Esophagus mucosa (tissue), 1 donor: ENCODE results near the gene LBP. TPM values are rescaled to one million over a fixed set of nuclear protein-coding genes. Genes with fewer than 3 reads are reported as not detected.
A peak's percentile ranks its signal among the peaks of the same experiment; 100 is the strongest.
"Not testable (repeated sequence)": the region's sequence is repeated elsewhere in the genome, so short reads cannot be mapped to it uniquely, and the experiment has no call there.

Experiments
- ATAC-seq: fragments of 200-7000 bp; cut with Tn5 transposase; one replicate; pipeline ENCODE4 v1.9.1; 2020
- total RNA-seq: library from RNA; stranded (reverse); gene quantifications from one replicate; pipeline ENCODE4 v1.2.4, GENCODE V29; 2023
- donor health status: DM: yes; HTN: yes; CAD: no.

LBP gene, protein sequence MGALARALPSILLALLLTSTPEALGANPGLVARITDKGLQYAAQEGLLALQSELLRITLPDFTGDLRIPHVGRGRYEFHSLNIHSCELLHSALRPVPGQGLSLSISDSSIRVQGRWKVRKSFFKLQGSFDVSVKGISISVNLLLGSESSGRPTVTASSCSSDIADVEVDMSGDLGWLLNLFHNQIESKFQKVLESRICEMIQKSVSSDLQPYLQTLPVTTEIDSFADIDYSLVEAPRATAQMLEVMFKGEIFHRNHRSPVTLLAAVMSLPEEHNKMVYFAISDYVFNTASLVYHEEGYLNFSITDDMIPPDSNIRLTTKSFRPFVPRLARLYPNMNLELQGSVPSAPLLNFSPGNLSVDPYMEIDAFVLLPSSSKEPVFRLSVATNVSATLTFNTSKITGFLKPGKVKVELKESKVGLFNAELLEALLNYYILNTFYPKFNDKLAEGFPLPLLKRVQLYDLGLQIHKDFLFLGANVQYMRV
- 0.12 TPM for total RNA-seq

DNA sequence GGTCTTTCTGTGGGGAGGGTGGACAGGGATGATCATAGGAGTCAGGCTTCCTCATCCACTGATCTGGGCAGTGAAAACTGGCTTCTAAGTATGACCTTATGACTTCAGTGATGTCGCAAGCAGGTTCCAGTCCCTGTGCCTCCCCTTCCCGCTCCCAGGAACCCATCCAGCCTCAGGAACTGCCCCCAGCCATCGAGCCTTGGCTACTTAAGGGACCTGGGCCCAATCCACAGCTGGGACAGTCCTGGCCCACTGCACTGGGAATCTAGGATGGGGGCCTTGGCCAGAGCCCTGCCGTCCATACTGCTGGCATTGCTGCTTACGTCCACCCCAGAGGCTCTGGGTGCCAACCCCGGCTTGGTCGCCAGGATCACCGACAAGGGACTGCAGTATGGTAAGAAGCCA lies at the start of gene LBP:
Gene LBP (plus strand): TSS at position 236 of the 405 bp plus-strand sequence. CDS start 35 bp downstream, at position 271.
- ATAC-seq = no peak

DNA sequence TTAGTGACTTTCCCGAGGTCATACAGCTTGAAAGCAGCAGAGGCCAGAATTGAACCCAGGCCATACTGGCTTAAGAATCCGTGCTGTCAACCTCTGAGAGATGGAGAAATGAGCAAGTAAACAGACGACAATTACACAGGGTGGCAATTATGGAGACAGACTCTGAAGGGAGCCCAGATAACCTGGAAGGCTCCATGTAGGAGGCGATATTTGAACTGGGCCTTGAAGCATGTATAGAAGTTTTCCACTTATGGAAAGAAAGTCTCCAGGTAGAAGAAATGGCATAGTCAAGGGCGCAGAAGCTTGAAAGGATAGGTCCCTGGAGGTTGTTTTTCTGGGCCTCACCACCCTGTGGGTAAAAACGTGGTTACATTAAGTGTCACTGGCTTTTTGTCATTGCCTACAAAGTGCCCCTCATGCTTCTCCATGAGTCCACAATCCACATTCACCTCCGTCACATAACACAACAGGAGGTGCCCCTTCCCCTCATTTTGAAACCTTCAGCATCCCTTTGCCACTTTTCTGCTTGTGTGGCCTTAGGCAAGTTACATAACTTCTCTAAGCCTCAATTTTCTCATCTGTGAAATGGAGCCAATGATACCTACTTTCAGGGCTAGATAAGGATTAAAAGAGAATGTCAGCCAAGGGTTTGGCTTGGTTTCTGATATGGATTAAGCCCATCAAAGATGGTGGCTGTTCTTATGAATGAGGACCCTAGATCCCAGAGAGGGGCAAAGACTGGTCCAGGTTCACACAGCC lies 48.2 kb upstream of the LBP start:
- ATAC-seq = no peak

DNA sequence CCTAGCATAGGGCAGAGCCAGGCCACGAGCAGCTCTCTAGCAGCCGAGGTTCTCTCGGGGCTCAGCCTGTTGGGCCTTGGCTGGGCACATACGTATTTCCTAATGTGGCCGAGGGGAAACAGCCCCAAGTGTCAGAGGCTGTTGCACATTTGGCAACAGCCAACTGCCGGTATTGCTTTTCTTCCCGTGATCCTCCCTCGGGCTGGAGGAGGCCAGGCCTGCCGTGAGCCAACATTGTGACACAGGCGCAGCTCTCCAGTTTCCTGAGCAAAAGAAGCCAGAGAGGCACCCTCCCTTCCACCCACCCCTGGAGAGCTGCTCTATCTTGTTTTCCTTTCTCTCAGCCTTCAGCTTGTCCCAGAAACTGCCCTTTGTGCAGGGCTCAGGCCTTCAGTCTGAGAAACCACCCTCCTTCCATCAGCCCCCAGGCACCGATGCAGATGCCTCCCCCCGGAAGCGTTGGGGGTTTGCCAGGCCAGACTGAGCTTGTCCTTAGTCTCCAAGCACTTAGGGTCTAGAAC lies 47.5 kb upstream of the LBP start:
- peak; percentile 76 for ATAC-seq

DNA sequence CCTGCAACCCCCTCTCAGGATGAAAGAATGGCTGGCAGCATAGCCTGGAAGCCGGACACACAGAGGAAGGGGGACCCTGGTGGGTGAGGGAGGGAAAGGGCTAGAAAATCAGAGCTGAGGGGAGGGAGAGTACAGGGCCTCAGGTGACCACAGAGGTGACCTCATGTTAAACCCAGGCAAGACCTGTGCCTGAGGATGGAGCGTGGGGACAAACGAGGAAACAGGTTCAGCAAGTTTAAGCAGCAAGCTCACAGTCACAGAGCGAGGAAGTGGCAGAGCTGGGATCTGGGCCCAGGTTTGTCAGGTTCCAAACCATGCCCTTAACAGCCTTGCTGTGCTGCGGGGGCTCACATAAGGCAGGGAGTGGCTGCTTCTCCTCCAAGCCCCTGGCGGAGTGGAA lies 46.3 kb upstream of the LBP start:
- ATAC-seq = peak; percentile 83

DNA sequence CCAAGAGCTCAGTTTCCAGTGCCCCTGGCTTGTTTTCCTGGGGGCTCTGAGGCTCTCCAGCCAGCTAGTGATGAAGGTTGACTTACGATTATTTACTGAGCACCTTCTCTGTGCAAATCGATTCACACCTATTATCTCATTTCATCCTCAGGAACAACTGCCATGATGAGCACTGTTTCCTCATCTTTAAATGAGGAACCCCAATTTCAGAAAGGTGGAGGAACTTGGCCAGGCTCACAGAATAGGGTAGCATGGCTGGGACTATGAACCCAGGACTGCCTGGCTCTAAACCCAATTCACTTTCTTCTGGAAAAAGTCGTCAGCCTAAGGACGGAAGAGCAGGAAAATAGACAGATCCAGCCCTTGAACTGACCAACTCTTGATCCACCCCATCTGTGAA lies 45.8 kb upstream of the LBP start:
- no peak for ATAC-seq

DNA sequence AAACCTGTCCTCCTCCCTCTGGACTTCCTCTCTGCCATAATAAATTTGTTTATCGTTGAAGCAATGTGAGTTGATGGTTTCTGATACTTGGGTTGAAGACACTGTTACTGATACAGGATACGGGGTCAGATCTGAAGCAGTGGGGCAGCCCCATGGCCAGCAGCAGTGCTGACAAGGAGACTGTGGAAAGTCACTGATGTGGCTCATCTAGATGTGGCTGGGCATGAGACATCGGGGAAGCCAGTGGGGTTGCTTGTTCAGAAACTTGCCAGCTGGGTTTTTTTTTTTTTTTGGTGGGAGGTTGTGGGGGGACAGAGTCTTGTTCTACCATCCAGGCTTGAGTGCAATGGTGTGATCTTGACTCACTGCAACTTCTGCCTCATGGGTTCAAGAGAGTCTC lies 45.0 kb upstream of the LBP start:
- no peak for ATAC-seq

DNA sequence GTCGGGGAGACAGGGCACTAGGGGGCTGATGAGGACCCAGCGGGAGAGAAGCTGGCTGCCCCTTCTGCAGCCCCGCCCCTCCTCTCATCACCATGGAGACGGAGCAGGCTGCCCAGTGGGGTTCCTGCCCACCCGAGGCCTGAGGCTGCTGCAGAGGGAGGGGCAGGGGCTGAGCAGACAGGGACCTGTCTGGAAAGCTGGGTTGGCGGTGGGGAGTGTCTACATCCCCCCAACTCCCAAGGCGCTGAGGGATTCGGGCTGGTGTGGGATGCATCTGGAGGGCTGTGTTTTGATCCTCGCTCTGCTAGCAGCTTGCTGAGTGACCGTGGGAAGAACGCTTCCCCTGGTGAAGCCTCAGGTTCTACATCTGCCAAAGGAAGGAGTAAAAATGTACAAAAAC lies 43.5 kb upstream of the LBP start:
- ATAC-seq = no peak

DNA sequence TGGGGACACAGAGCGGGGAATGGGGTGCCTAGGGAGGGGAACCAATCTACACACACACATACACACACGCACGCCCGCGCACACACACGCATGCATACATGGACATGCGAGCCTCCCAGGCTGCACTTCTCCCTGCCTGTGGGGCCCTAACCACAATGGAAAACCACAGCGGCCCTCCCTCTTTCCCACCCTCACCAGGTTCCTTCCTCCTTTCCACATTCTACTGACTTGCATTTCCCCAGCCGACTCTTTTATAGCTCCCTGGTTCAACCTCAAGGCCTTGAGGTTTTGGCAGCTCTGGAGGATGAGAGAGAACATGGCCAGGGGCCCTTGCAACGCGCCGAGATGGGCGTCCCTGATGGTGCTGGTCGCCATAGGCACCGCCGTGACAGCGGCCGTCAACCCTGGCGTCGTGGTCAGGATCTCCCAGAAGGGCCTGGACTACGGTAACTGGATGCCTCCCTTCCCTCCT lies 42.3 kb upstream of the LBP start, which contains the start of gene BPI:
Gene BPI (plus strand): TSS at position 249 of the 472 bp plus-strand sequence. CDS start 68 bp downstream, at position 317.
- no peak for ATAC-seq

DNA sequence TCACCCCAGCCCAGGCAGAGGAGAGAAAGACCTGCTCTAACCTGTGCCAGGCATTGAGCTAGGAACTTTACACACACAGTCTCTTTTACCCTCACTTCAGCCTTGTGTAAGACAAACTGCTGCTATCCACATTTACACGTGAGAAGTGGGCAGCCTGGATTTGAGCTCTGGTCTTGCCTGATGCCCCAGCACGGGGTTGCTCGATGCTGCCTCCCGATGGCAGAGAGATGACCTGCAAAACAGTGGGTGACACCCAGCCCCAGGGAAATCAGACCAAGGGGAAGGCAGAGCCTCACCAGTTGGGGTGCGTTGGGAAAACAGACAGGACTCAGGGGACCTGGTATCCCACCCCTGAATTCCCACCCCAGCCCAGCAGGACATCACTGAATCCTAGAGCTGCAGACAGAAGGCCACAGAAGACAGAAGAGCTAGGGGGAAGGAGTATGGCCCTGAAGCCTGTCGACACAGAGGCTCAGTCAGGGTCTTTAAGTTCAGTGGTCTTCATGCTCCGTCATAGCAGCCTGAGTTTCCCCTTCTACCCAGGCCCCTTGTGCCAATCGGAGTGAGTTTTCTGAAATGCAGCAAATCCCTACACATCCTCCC lies 41.3 kb upstream of the LBP start:
- peak; percentile 54 for ATAC-seq

DNA sequence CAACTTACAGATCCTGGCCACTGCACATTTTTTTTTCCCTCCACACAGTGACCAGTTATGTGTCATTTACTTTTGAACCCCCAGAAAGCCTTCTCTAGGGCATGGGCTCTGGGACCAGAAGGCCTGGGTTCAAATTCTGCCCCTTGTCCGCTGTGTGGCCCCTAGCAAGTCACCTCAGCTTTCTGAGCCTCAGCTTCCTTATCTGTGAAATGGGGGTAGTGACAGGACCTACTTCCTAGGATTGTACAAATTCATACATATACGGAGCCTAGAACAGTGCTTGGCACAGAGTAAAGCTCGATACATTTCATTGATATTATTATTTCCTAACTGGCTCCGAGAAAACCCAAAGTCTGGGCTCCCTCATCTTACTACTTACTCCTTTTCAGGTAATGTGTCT lies 40.7 kb upstream of the LBP start:
- no peak for ATAC-seq

DNA sequence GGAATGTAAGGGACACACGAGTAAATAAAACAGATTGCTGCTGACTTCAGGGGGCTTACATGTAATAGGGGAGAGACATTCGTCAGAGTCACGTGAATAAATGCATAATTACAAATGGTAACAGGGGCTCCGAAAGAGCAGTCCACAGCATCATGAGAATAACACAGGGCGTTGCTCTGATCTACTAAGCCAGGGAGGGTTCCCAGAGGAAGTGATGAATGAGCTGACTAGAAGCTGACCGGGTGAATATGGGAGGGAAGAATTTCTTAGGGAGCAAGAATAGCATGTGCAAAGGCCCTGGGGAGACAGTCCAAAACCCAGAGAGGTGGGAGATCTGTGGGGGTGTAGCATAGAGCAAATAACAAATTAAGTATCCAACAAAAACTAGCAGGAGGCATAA lies 39.9 kb upstream of the LBP start:
- ATAC-seq = no peak

DNA sequence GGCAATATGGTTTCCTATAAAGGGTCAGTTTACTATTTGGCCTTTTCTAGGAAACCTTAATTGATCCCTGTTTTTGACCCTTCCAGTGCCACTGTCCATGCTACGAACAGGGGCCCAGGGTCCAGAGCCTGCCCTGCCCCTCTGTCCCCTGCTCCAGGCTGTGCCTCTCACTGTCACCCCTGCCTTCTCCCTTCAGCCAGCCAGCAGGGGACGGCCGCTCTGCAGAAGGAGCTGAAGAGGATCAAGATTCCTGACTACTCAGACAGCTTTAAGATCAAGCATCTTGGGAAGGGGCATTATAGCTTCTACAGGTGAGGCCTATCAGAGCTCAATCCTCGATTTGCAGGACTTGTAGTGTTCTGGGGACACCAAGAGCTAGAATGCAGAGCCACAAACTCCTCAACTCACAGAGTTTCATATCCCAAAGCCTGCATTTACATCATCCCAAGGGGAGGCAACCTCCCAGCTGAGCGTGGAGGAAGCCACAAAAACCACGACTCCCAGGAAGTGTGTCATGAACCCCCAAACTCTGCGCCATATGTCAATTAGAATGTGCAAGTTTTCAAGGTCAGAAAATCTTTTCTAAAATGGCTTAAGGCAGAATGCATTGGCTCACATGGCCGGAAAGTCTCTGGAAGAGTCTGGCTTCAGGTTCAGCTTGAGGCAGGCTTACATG lies 38.8 kb upstream of the LBP start:
- no peak for ATAC-seq

DNA sequence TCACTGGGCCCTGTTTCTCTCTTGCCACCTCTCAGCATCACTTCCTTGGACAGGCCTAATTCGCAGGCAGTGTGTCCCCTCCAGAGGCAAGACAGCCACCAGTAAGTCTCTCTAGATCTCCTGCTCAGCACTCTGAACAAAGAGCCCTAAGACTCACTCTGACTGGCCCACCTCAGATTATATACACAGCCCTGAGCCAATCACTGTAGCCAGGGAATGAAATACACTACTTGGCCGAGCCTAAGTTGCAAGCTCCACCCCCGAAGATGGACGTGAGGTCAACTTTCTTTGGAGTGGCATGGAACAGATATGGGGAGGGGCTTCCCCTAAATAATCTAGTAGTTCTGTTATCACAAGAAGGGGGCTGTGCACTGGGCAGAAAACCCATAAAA lies 38.2 kb upstream of the LBP start:
- no peak for ATAC-seq

DNA sequence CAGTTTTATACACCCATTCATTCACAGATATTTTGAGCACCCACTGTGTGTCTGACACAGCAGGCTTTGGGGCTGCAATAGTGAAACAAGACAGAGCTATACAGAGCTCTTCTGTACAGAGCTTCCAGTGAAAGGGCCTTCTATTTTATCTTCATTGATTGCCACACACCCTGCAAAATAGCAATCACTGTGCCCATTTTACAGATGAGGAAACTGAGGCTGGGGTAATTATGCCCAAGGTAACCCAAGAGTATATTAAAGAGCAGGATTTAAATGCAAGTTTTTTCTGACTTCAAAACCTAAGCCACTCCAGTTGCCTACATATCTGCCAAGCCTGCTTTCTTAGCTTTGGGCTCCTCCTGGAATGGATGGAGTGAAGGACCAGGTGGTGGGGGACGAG lies 37.8 kb upstream of the LBP start:
- ATAC-seq = no peak

DNA sequence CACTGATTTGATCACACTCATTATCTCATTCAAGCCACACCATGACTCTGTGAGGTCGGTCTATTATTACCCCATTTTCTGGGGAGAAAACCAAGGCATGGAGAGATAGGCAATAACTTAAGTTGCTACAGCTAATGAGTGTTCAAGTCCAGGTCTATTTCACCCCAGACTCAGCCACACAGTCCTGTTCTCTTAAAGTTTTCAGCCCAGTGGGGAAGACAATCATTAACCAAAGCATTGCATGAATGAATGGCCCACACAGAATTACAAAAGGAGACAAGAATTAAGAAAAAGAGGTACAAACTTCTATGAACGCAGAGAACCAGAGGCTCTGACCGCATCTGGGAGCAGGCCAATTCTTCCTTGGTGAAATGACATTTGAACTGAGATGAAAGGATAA lies 35.2 kb upstream of the LBP start:
- no peak for ATAC-seq

DNA sequence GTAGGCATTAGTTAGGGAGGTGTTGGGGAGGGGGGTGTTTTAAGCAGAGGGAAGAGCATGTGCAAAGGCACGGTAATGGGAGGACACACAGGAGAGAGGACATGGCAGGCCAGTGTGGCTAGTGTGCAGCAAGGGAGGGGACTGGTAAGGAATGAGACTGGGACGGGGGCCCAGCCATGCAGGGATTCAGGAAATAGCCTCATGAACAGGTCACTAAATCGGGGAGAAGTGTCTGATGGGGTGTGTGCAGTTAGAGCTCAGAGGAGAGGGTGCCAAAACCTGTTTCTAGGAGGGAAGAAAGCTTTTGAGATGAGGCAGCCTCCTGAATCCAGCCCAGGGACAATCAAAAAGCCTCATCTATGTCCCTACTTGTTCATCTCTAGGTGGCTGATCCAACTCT lies 34.8 kb upstream of the LBP start:
- no peak for ATAC-seq

DNA sequence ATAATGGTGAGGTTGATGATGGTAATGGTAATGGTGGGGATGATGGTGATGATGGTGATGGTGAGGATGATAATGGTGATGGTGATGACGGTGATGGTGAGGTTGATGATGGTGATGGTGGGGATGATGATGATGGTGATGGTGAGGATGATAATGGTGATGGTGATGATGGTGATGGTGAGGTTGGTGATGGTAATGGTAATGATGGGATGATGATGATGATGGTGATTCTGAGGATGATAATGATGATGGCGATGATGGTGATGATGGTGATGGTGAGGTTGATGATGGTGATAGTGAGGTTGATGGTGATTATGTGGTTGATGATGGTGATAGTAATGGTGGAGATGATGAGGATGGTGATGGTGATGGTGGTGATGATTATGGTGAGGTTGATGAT lies 32.6 kb upstream of the LBP start:
- no peak for ATAC-seq

DNA sequence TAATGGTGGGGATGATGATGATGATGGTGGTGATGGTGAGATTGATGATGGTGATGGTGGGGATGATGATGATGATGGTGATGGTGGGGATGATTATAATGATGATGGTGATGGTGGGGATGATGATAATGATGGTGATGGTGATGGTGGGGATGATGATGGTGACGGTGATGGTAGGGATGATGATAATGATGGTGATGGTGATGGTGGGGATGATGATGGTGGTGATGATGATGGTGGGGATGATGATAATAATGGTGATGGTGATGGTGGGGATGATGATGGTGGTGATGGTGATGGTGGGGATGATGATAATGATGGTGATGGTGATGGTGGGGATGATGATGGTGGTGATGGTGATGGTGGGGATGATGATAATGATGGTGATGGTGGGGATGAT lies 31.9 kb upstream of the LBP start:
- ATAC-seq = not testable (repeated sequence)

DNA sequence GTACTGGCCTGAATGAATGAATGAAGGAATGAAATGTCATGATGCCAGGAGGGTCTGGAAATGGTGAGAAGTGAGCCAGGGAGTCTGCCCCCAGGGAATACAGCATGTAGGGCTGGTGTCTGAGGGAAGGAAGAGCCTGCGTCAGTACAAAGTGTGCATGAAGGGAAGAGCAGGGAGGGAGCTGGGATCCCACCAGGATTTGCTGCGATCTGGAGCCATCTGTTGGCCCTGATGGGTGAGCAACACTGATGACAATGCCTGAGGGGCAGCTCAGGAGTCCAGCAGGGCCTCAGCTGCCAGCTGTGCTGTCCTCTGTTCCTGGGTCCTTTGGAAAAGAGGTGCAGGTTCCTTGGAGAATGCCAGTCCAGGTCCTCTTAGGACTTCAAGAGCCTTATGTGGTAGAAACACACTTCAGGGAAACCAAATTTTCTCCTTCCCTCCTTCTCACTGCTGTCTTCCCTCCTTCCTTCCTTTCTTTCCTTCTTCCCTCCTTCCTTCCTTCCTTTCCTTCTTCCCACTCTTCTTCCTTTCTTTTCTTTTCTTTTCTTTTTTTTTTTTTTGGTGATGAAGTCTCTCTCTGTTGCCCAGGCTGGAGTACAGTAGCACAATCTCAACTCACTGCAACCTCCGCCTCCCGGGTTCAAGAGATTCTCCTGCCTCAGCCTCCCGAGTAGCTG lies 30.9 kb upstream of the LBP start:
- ATAC-seq = no peak

DNA sequence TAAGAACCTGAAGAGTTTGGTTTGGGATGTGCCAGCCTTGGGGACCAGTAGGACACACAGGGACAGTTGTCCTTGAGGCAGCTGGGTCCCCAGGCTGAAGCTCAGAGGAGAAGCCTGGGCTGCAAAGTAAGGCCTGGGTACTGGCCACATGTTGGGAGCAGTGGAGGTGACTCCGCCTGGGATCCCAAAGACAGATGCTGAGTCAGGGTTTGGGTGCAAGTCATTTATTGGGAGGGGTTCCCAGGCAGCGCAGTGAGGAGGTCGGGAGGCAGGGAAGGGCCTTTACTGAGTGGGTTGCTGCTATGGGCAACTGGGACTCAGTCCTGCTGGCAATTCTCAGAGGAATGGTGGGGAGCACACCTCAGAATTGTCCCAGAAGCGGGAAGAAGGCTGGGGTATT lies 29.9 kb upstream of the LBP start:
- no peak for ATAC-seq

DNA sequence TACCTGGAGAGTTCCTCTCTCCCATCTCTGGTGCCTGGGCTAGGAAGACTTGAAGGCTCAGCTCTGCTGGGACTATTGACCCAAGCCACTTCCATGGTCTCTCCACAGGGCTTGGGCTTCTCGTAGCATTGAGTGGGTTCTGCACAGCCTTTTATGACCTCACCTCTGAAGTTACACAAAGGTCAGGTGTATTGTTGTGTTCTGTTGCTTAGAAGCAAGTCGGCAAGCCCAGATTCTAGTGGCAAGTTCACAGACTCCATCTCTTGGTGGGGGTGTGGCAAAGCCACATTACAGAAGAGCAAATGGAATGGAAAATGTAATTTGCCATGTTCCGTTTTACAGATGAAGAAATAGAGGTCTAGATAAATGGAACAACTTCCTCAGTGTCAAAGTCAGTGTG lies 28.9 kb upstream of the LBP start:
- ATAC-seq = no peak

DNA sequence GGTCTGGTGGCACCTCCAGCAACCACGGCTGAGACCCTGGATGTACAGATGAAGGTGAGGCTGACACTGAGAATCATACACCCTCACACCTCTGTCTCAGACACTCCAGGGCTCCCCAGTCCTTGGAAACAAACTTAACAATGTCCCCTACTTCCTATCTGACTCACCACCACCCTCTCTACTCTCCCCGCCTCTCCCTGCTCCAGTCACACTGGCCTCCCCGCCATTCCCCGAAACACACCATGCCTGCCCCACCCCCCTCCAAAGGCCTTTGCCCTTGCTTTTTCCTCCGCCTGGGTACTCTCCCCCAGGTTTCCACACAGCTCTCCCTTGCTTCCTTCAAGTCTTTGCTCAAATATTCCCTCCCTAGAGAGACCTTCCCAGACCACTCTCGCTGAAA lies 26.1 kb upstream of the LBP start:
- no peak for ATAC-seq
